SK-N-SH (cell line): ENCODE results near the gene SF3A1. TPM values are rescaled to one million over a fixed set of nuclear protein-coding genes. Genes with fewer than 3 reads are reported as not detected.

ENCODE experiments used
- CTCF ChIA-PET: fragments of 300-600, 350-600 bp; formaldehyde crosslinking; extraction: SDS; loops from one replicate; lab custom pipeline; 2021; lab: Yijun Ruan, JAX
- POLR2A ChIA-PET: fragments of 350-600 bp; sonication (Branson Sonifier 250); formaldehyde crosslinking; extraction: SDS; loops from one replicate; lab custom pipeline; 2020; ENCODE audit warnings: antibody characterized with exemption, inconsistent platforms; lab: Yijun Ruan, JAX
- DNase-seq: peaks from one replicate; pipeline ENCODE4 v3.0.0; 2012
- H2AFZ ChIP-seq: fragments of 200-600 bp; sonication (generic); 2 replicates; pipeline ENCODE4 v1.8.1; 2016; ENCODE audit warnings: antibody characterized with exemption, mild to moderate bottlenecking, low read depth
- H3F3A ChIP-seq: fragments of 200-600 bp; sonication (generic); replicated peaks from 2 replicates; pipeline ENCODE3; 2016; ENCODE audit warnings: antibody characterized with exemption, mild to moderate bottlenecking; ENCODE audit not compliant: insufficient read depth
- H3K27ac ChIP-seq, 2 experiments: fragments of 200-500 bp in 1 of 2; fragments of 200-600 bp in 1 of 2; sonication (Bioruptor generic) in 1 of 2; sonication (generic), shearing (Covaris generic) in 1 of 2; 2 replicates each; pipeline versions ENCODE4 v1.5.1 to v1.6.1; 2014 to 2016; ENCODE audit warnings: low read depth in 2 of 2, inconsistent platforms in 1 of 2, low read length in 1 of 2, mild to moderate bottlenecking in 1 of 2, mixed read lengths in 1 of 2
- H3K27me3 ChIP-seq: fragments of 200-600 bp; sonication (generic), shearing (Covaris generic); 2 replicates; pipeline ENCODE4 v1.6.1; 2016; ENCODE audit warnings: mixed run types; ENCODE audit not compliant: insufficient read depth
- H3K36me3 ChIP-seq, 2 experiments: fragments of 200-500 bp in 1 of 2; fragments of 200-600 bp in 1 of 2; sonication (Bioruptor generic) in 1 of 2; sonication (generic) in 1 of 2; replicated peaks in 1 of 2; 2 replicates each; pipeline versions ENCODE3 to v1.5.1; 2014 to 2016; ENCODE audit warnings: low read length in 1 of 2, mild to moderate bottlenecking in 1 of 2; ENCODE audit not compliant: insufficient read depth in 2 of 2, control insufficient read depth in 1 of 2
- H3K4me1 ChIP-seq, 2 experiments: fragments of 200-500 bp in 1 of 2; fragments of 200-600 bp in 1 of 2; sonication (Bioruptor generic) in 1 of 2; sonication (generic), shearing (Covaris generic) in 1 of 2; 2 replicates each; pipeline versions ENCODE4 v1.5.1 to v1.6.1; 2014 to 2016; ENCODE audit warnings: low read depth in 1 of 2, low read length in 1 of 2, mixed run types in 1 of 2; ENCODE audit not compliant: insufficient read depth in 2 of 2, control insufficient read depth in 1 of 2
- H3K4me2 ChIP-seq: fragments of 200-600 bp; sonication (generic), shearing (Covaris generic); 2 replicates; pipeline ENCODE4 v1.6.1; 2017; ENCODE audit warnings: mixed run types
- H3K4me3 ChIP-seq, 2 experiments: fragments of 200-500 bp in 1 of 2; fragments of 200-600 bp in 1 of 2; sonication (Bioruptor generic) in 1 of 2; sonication (generic), shearing (Covaris generic) in 1 of 2; 2 replicates each; pipeline versions ENCODE4 v1.5.1 to v1.8.1; 2014 to 2016; ENCODE audit warnings: low read depth in 2 of 2, inconsistent platforms in 1 of 2, low read length in 1 of 2, mild to moderate bottlenecking in 1 of 2, mixed read lengths in 1 of 2, moderate library complexity in 1 of 2
- H3K79me2 ChIP-seq: fragments of 200-600 bp; sonication (generic); 2 replicates; pipeline ENCODE4 v1.8.1; 2017; ENCODE audit warnings: mild to moderate bottlenecking; ENCODE audit not compliant: insufficient read depth
- H3K9ac ChIP-seq: fragments of 200-600 bp; sonication (generic); 2 replicates; pipeline ENCODE4 v1.6.1; 2017; ENCODE audit warnings: mixed run types
- H3K9me2 ChIP-seq: fragments of 200-600 bp; sonication (generic); 2 replicates; pipeline ENCODE4 v1.6.1; 2017; ENCODE audit warnings: mixed run types
- H3K9me3 ChIP-seq: fragments of 200-600 bp; sonication (generic); 2 replicates; pipeline ENCODE4 v1.6.1; 2017; ENCODE audit warnings: mixed run types, mild to moderate bottlenecking, moderate library complexity
- H4K20me1 ChIP-seq: fragments of 200-600 bp; sonication (generic); 2 replicates; pipeline ENCODE4 v1.6.1; 2017; ENCODE audit warnings: mild to moderate bottlenecking, mixed run types; ENCODE audit not compliant: insufficient read depth
- CHD2 ChIP-seq: fragments of 150-350 bp; IDR thresholded peaks from 2 replicates; pipeline ENCODE4 v1.6.1; 2018; ENCODE audit warnings: low read length; ENCODE audit not compliant: partially characterized antibody
- CTCF ChIP-seq: fragments of 200-600 bp; sonication (generic); IDR thresholded peaks from 2 replicates; pipeline ENCODE4 v1.6.1; 2017; ENCODE audit warnings: antibody characterized with exemption, mild to moderate bottlenecking, moderate library complexity
- ELF1 ChIP-seq: IDR thresholded peaks from 2 replicates; pipeline ENCODE4 v1.4.0; 2012
- GABPA ChIP-seq: IDR thresholded peaks from 2 replicates; pipeline ENCODE4 v1.4.0; 2012; ENCODE audit warnings: low read depth, mild to moderate bottlenecking
- MXI1 ChIP-seq: IDR thresholded peaks from 2 replicates; pipeline ENCODE4 v1.6.1; 2012; ENCODE audit warnings: mild to moderate bottlenecking, low read depth, low read length, improper control_type of control experiment
- POLR2AphosphoS5 ChIP-seq: IDR thresholded peaks from 2 replicates; pipeline ENCODE4 v1.6.1; 2012; ENCODE audit warnings: low read depth, low read length
- RAD21 ChIP-seq: IDR thresholded peaks from 2 replicates; pipeline ENCODE4 v1.6.1; 2012; ENCODE audit warnings: mild to moderate bottlenecking, low read length
- SIN3A ChIP-seq: IDR thresholded peaks from 2 replicates; pipeline ENCODE4 v1.6.1; 2012; ENCODE audit warnings: low read depth, mild to moderate bottlenecking, low read length, moderate library complexity, borderline replicate concordance
- SMC3 ChIP-seq: IDR thresholded peaks from 2 replicates; pipeline ENCODE4 v1.6.1; 2012; ENCODE audit warnings: low read depth, low read length, improper control_type of control experiment
- TAF1 ChIP-seq: IDR thresholded peaks from 2 replicates; pipeline ENCODE4 v1.6.1; 2012; ENCODE audit warnings: low read depth, mild to moderate bottlenecking, low read length, moderate library complexity, borderline replicate concordance
- TCF12 ChIP-seq: IDR thresholded peaks from 2 replicates; pipeline ENCODE4 v1.4.0; 2012
- TEAD4 ChIP-seq: IDR thresholded peaks from 2 replicates; pipeline ENCODE4 v1.4.0; 2012; ENCODE audit warnings: mild to moderate bottlenecking, borderline replicate concordance; ENCODE audit not compliant: insufficient read depth
- YY1 ChIP-seq: IDR thresholded peaks from 2 replicates; pipeline ENCODE4 v1.4.0; 2012; ENCODE audit warnings: low read depth, mild to moderate bottlenecking
- WGBS: methylation state at CpG from one replicate; pipeline ENCODE4 v1.1.6; 2017; ENCODE audit warnings: low lambda C conversion rate; 5-methylcytosine and 5-hydroxymethylcytosine counted together
- polyA plus RNA-seq, 3 experiments: library from polyadenylated mRNA; depleted of rRNA; stranded (reverse); fragments of >200 nt; gene quantifications; 2 replicates each; pipeline ENCODE4 v1.2.3, GENCODE V29; 2012
- TF ChIP-seq, protein P1 (sequence below): IDR thresholded peaks from 2 replicates; pipeline ENCODE4 v1.4.0; 2012; ENCODE audit warnings: low read depth, borderline replicate concordance

SF3A1 gene
- polyA plus RNA-seq, 1 of the 3 experiments (the other 2 are of a cell fraction), result 75.2 TPM

- Histone ChIP-seq H3K27ac (peak within 1 kb of the TSS in 1 of 2 experiments; percentile 76; a peak in 2 of 4 replicates), H3K9ac (peak within 1 kb of the TSS; percentile 60), H3K79me2 (peaks cover 14% of the 10 kb centered on the region), H2AFZ (peak within 1 kb of the TSS; percentile 88; the same call in 1 of the 2 replicates), H3K4me2 (peak within 1 kb of the TSS; percentile 94), H3K27me3 (no peaks in the 10 kb centered on the region), H4K20me1 (no peaks in the 10 kb centered on the region), H3K36me3 (peaks cover 0 to 14% of the 10 kb centered on the region in 2 experiments), H3K4me3 (peak within 1 kb of the TSS; percentile 61 to 82), H3K9me3 (no peaks in the 10 kb centered on the region), H3K4me1 (peaks cover 4 to 12% of the 10 kb centered on the region in 2 experiments; a peak in 3 of 4 replicates), H3K9me2 (no peaks in the 10 kb centered on the region), H3F3A (no peaks in the 10 kb centered on the region)
- ChIA-PET POLR2A (interaction anchor here (1.0 to 1.2 kb wide), 2 partner anchors 31 to 97 kb away, joined by 5 to 10 read pairs; partner anchors contain the start of genes CASTOR1, CCDC157 and SF3A1), CTCF (interaction anchor here (0.6 to 15.4 kb wide), 52 partner anchors 8 to 366 kb away, joined by 3 to 228 read pairs (median 4); partner anchors contain the start of genes CASTOR1, MTFP1, SEC14L2 and SLC35E4)
- 3% methylated on average over 39 of the region's 95 CpGs for WGBS
- peak; percentile 80 for TF ChIP-seq RAD21
- TF ChIP-seq SMC3, result peak; percentile 70
- TF ChIP-seq CTCF, result peak; percentile 85
- TF ChIP-seq TEAD4, result no peak
- TF ChIP-seq TCF12, result no peak
- TF ChIP-seq, protein P1, sequence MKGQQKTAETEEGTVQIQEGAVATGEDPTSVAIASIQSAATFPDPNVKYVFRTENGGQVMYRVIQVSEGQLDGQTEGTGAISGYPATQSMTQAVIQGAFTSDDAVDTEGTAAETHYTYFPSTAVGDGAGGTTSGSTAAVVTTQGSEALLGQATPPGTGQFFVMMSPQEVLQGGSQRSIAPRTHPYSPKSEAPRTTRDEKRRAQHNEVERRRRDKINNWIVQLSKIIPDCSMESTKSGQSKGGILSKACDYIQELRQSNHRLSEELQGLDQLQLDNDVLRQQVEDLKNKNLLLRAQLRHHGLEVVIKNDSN, result no peak
- TF ChIP-seq POLR2AphosphoS5, result no peak
- TF ChIP-seq ELF1, result no peak
- no peak; the same call in 1 of the 2 replicates for TF ChIP-seq GABPA
- TF ChIP-seq CHD2, result peak; percentile 29
- no peak for TF ChIP-seq SIN3A
- TF ChIP-seq TAF1, result peak; percentile 40; the same call in 1 of the 2 replicates
- peak; percentile 15; the same call in 1 of the 2 replicates for TF ChIP-seq MXI1
- TF ChIP-seq YY1, result no peak
- DNase-seq, result peak; percentile 99
These were observed 30.5 kb upstream of the SF3A1 start, which contains the start of gene RNF215 for GRCh38 chr22:30386960-30387827. Gene RNF215 (minus strand): TSS chr22:30387411. CDS start chr22:30387313, 98 bp downstream.
